Transverse colon (tissue), 4 donors: ENCODE results near the gene SELENOO. TPM values are rescaled to one million over a fixed set of nuclear protein-coding genes. Genes with fewer than 3 reads are reported as not detected.

ENCODE experiments used
- DNase-seq: peaks from one replicate; pipeline ENCODE4 v3.0.0-alpha.2; 2019
- H3K27ac ChIP-seq, 4 donors: fragments of 200-600 bp; sonication (generic); 2 replicates each; pipeline ENCODE4 v1.5.1; 2016 to 2018; ENCODE audit warnings: inconsistent platforms in 4 of 4
- H3K27me3 ChIP-seq: fragments of 200-600 bp; sonication (generic); 2 replicates; pipeline ENCODE4 v1.5.1; 2017; ENCODE audit warnings: inconsistent platforms
- H3K36me3 ChIP-seq, 4 donors: fragments of 200-600 bp; sonication (generic); 2 replicates each; pipeline ENCODE4 v1.5.1; 2017 to 2019; ENCODE audit warnings: inconsistent platforms in 4 of 4
- H3K4me1 ChIP-seq, 4 donors: fragments of 200-600 bp; sonication (generic); 2 replicates each; pipeline ENCODE4 v1.5.1; 2017 to 2020; ENCODE audit warnings: inconsistent platforms in 4 of 4
- H3K4me3 ChIP-seq, 4 donors: fragments of 200-600 bp; sonication (generic); 1 replicate in 1 of 4; 2 replicates in 3 of 4; pipeline versions ENCODE4 v1.5.1 to v1.6.1; 2017 to 2019; ENCODE audit warnings: inconsistent platforms in 4 of 4
- H3K9me3 ChIP-seq, 2 donors: fragments of 200-600 bp; sonication (generic); 2 replicates each; pipeline ENCODE4 v1.5.1; 2017 to 2019; ENCODE audit warnings: inconsistent platforms in 2 of 2
- EP300 ChIP-seq: sonication (generic); formaldehyde crosslinking; IDR thresholded peaks from one replicate; pipeline ENCODE4 v1.6.1; 2017; ENCODE audit warnings: antibody characterized with exemption, low read depth
- POLR2A ChIP-seq: fragments of 450-650 bp; IDR thresholded peaks from one replicate; pipeline ENCODE4 v1.6.1; 2016; ENCODE audit warnings: antibody characterized with exemption, mild to moderate bottlenecking, moderate library complexity
- POLR2AphosphoS5 ChIP-seq, 3 donors: sonication (generic); formaldehyde crosslinking; IDR thresholded peaks; one replicate each; pipeline ENCODE4 v1.6.1; 2016; ENCODE audit warnings: antibody characterized with exemption in 3 of 3
- WGBS, 2 donors: methylation state at CpG; one replicate each; pipeline ENCODE4 v1.1.5; 2018; ENCODE audit warnings: low coverage in 1 of 2; 5-methylcytosine and 5-hydroxymethylcytosine counted together
- in situ Hi-C, 4 donors: fragments of 200-750 bp; cut with MboI; loops; one replicate each; pipeline versions ENCODE4 v1.15.0 to v1.15.1; 2017; ENCODE audit warnings: low sequenced_read_pairs in 3 of 4, low pct_ligation_motif_present in 1 of 4, low pct_unique_long_range_greater_than_20kb in 1 of 4
- intact Hi-C: fragments of 100-400 bp; cut with DNase I; formaldehyde crosslinking; loops from one replicate; pipeline ENCODE4 v1.15.1; 2023; ENCODE audit warnings: low total_unique reads
- total RNA-seq, 4 donors: library from RNA; depleted of rRNA; stranded (reverse); fragments of >200 nt; gene quantifications; one replicate each; pipeline ENCODE4 v1.1.0, GENCODE V29; 2016
- TF ChIP-seq, protein P1 (sequence below), 5 experiments: fragments of 200-600 bp in 3 of 5; fragments of 450-650 bp in 2 of 5; sonication (generic) in 3 of 5; IDR thresholded peaks; 1 replicate in 2 of 5; 2 replicates in 3 of 5; pipeline ENCODE4 v1.5.1; 2016 to 2017; ENCODE audit warnings: antibody characterized with exemption in 5 of 5, inconsistent platforms in 3 of 5, mild to moderate bottlenecking in 2 of 5, moderate library complexity in 1 of 5

Gene SELENOO, protein sequence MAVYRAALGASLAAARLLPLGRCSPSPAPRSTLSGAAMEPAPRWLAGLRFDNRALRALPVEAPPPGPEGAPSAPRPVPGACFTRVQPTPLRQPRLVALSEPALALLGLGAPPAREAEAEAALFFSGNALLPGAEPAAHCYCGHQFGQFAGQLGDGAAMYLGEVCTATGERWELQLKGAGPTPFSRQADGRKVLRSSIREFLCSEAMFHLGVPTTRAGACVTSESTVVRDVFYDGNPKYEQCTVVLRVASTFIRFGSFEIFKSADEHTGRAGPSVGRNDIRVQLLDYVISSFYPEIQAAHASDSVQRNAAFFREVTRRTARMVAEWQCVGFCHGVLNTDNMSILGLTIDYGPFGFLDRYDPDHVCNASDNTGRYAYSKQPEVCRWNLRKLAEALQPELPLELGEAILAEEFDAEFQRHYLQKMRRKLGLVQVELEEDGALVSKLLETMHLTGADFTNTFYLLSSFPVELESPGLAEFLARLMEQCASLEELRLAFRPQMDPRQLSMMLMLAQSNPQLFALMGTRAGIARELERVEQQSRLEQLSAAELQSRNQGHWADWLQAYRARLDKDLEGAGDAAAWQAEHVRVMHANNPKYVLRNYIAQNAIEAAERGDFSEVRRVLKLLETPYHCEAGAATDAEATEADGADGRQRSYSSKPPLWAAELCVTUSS
- 10 to 100 TPM; 27.3 to 91.3 (median 35.1) TPM for total RNA-seq

DNA sequence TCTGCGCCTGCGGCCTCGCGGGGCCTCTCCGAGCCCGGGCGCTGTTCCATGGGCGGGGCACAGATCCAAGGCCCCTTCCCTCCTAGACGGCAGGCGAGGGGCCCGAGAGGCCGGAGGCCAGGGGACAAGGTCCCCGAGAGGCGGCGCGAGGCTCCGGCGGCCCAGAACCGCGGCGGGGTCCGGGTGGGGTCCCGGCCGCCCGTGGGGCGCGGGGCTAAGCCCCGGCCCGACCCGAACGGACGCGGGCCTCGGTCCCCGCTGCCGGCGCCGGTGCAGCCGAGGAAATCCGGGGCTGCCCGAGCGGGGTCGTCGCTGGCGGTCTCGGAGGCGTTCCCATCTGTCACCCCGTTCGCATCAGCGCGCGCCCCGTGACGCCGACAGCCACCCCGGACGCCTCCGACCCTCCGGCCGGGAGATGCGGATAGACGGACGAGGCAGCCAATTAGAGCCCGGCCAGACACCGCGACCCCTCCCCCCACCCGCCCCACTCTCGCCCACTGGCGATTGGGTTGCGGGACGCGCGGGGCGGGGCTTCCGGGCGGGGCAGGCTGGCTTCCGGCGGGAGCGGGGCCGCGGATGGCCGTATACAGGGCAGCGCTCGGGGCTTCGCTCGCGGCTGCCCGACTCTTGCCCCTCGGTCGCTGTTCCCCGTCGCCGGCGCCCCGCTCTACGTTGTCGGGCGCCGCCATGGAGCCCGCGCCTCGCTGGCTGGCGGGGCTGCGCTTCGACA is at the start of gene SELENOO:
TSS of gene SELENOO (plus strand) at position 551 of the 730 bp plus-strand sequence. CDS start at position 577, 26 bp downstream.
- H3K9me3 ChIP-seq: no peaks in the 10 kb centered on the region
- peaks cover 16 to 22% (median 19%) of the 10 kb centered on the region in 4 donors for H3K4me1 ChIP-seq
- DNase-seq: peak; percentile 95
- peak within 1 kb of the TSS; percentile 62 to 95 (median 88) for H3K4me3 ChIP-seq
- 0% methylated on average over 61 of the region's 105 CpGs; no CpG with 5 or more reads in 1 of the 2 donors for WGBS, 2 donors
- no peaks in the 10 kb centered on the region for H3K27me3 ChIP-seq
- no peaks in the 10 kb centered on the region for H3K36me3 ChIP-seq
- intact Hi-C loops (no loop called here), in situ Hi-C loops (loop anchor here in 1 of 4 donors (10.0 kb wide), 1 partner anchor 56 kb away; no protein-coding TSS in a partner anchor)
- H3K27ac ChIP-seq: peak within 1 kb of the TSS; percentile 81 to 88 (median 86)
- TF ChIP-seq POLR2AphosphoS5 (IDR thresholded peaks at IDR 0.05): peak; percentile 87 to 95 (median 91)
- TF ChIP-seq EP300: no peak
- peak; percentile 69 for TF ChIP-seq POLR2A

DNA sequence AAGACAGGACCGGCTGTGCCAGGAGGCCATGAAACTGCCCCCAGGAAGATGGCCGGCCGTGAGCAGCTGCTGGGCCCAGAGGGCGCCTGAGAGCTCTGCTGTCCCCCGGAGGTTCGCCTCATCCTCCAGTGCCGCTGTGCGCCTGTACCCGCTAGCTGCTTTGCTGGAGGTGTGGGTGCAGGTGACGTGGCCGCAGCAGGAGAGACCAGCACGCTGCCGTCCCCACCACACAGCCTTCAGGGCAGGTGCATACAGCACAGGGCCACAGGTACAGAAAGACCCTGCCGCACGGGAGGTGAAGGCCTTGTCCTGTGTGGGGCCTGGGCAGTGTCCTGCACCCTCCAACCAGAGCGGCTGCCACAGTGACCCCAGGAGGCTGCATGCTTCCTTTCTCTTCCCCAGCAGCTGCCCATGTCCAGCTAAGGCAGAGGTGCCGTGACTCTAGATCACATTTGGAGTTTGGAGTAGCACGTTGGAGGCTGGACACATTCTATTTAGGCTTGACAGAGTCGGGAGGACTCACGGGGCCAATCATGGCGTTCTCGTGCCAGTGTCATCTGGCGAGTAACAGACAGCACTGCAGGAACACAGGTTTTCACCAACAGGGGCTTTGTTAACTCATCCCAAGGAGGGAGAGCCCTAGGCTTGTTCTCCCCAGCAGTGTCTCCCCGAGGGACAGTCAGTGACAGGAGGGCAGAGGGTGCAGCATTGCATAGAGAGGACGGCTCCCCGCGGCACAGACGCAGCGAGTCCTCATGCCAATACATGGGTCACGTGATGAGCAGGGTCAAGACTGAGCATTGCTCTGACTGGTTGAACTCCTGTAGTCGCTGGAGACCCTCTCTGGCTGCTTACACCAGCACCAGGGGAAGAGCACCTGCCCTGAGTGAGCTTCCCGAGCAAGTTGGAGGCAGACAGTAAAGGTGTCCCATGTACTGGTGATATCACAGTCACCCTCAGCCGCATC is 49.0 kb upstream of the SELENOO start:
- 83% methylated on average over 24 of the region's 33 CpGs; no CpG with 5 or more reads in 1 of the 2 donors for WGBS, 2 donors
- Histone ChIP-seq H3K9me3 (no peaks in the 10 kb centered on the region), H3K27ac (no peak overlapping the region), H3K36me3 (no peaks in the 10 kb centered on the region), H3K4me3 (no peak overlapping the region), H3K27me3 (no peaks in the 10 kb centered on the region), H3K4me1 (no peaks in the 10 kb centered on the region)
- TF ChIP-seq EP300 (no peak), POLR2A (no peak), POLR2AphosphoS5 (IDR thresholded peaks at IDR 0.05) (no peak)
- TF ChIP-seq, protein P1, sequence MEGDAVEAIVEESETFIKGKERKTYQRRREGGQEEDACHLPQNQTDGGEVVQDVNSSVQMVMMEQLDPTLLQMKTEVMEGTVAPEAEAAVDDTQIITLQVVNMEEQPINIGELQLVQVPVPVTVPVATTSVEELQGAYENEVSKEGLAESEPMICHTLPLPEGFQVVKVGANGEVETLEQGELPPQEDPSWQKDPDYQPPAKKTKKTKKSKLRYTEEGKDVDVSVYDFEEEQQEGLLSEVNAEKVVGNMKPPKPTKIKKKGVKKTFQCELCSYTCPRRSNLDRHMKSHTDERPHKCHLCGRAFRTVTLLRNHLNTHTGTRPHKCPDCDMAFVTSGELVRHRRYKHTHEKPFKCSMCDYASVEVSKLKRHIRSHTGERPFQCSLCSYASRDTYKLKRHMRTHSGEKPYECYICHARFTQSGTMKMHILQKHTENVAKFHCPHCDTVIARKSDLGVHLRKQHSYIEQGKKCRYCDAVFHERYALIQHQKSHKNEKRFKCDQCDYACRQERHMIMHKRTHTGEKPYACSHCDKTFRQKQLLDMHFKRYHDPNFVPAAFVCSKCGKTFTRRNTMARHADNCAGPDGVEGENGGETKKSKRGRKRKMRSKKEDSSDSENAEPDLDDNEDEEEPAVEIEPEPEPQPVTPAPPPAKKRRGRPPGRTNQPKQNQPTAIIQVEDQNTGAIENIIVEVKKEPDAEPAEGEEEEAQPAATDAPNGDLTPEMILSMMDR (IDR thresholded peaks at IDR 0.05): no peak
- intact Hi-C loops: loop anchor here (5.0 kb wide), 1 partner anchor 60 kb away; no protein-coding TSS in a partner anchor
- no peak for DNase-seq
- in situ Hi-C loops: no loop called here

DNA sequence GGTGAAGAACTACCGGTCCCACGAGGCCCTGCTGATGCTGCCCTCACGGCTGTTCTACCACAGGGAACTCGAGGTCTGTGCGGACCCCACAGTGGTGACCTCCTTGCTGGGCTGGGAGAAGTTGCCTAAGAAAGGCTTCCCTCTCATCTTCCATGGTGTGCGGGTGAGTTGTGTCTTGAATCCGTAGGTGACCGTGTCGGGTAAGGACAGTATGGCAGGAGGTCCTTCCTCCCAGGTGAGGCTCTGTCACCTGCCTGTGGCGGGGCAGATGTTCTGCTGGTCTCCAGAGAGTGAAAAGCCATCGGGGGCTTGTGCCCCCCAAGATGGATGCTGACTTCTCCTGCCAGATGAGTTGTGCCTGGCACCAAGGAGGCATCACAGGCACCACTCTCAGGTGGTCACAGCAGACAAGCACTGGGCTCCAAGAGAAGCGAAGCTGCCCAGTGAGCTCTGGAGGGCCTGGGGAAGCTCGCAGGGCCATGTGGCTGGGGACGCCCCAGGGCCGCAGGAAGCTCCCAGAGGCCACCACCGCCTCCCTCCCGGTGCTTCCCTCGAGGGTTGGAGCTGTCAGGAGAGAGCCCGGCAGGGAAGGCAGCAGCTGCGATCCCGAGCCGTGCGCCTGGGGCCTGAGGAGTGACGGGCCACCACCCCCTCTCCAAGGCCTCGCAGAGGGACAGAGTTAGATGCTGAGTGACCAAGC is 47.6 kb upstream of the SELENOO start:
- intact Hi-C loops: loop anchor here (5.0 kb wide), 1 partner anchor 59 kb away; no protein-coding TSS in a partner anchor
- no peak overlapping the region for H3K4me3 ChIP-seq
- H3K4me1 ChIP-seq: no peaks in the 10 kb centered on the region
- DNase-seq: no peak
- no peaks in the 10 kb centered on the region for H3K27me3 ChIP-seq
- TF ChIP-seq POLR2AphosphoS5 (IDR thresholded peaks at IDR 0.05): no peak
- no peak for TF ChIP-seq EP300
- TF ChIP-seq, protein P1 (IDR thresholded peaks at IDR 0.05): no peak
- no peak for TF ChIP-seq POLR2A
- WGBS, 2 donors: 86 to 90% methylated on average over 2 to 25 of the region's 25 CpGs
- H3K9me3 ChIP-seq: no peaks in the 10 kb centered on the region
- H3K36me3 ChIP-seq: no peaks in the 10 kb centered on the region
- in situ Hi-C loops: no loop called here
- H3K27ac ChIP-seq: no peak overlapping the region
